AG04450 (cell line): ENCODE results near the gene TNFRSF12A. TPM values are rescaled to one million over a fixed set of nuclear protein-coding genes. Genes with fewer than 3 reads are reported as not detected.

Experiments used
- CTCF ChIA-PET: fragments of 300-600, 350-600 bp; formaldehyde crosslinking; extraction: SDS; loops from one replicate; lab custom pipeline; 2022; ENCODE audit warnings: antibody characterized with exemption, inconsistent platforms; lab: Charles Lee
- POLR2A ChIA-PET: fragments of 350-600 bp; formaldehyde crosslinking; extraction: SDS; loops from one replicate; lab custom pipeline; 2021; ENCODE audit warnings: antibody characterized with exemption, inconsistent platforms; lab: Yijun Ruan, JAX
- DNase-seq: peaks from one replicate; pipeline ENCODE4 v3.0.0-alpha.2; 2011; ENCODE audit warnings: low read depth, low spot score
- H3K27ac ChIP-seq: one replicate; pipeline ENCODE4 v1.5.1; 2012; ENCODE audit warnings: low read depth, low read length, control low read depth
- H3K27me3 ChIP-seq: one replicate; pipeline ENCODE4 v1.6.0; 2012; ENCODE audit warnings: low read length; ENCODE audit not compliant: control insufficient read depth, insufficient read depth
- H3K4me3 ChIP-seq: 2 replicates; pipeline ENCODE4 v1.5.1; 2011; ENCODE audit warnings: mild to moderate bottlenecking, low read depth, low read length, control low read depth
- H3K9me3 ChIP-seq: 2 replicates; pipeline ENCODE4 v1.5.1; 2012; ENCODE audit warnings: low read length; ENCODE audit not compliant: control insufficient read depth, insufficient read depth
- CTCF ChIP-seq: IDR thresholded peaks from 2 replicates; pipeline ENCODE4 v1.5.1; 2011; ENCODE audit warnings: low read depth, low read length, control low read depth, inconsistent platforms
- polyA plus RNA-seq: library from polyadenylated mRNA; depleted of rRNA; stranded (reverse); fragments of >200 nt; gene quantifications from 2 replicates; pipeline ENCODE4 v1.2.3, GENCODE V29; 2011

TNFRSF12A gene
- polyA plus RNA-seq, 1 experiment = 67.3 TPM

- H3K4me3 ChIP-seq = no peak overlapping the region
- H3K27ac ChIP-seq = no peak overlapping the region
- TF ChIP-seq CTCF = no peak
- no peaks in the 10 kb centered on the region; the same call in 1 of the 2 replicates for H3K9me3 ChIP-seq
- POLR2A ChIA-PET = no interaction called here
- CTCF ChIA-PET = interaction anchor here (1.2 to 1.3 kb wide), 2 partner anchors 9 to 104 kb away, joined by 3 to 4 read pairs; no protein-coding TSS in a partner anchor
- H3K27me3 ChIP-seq = peaks cover 22% of the 10 kb centered on the region
- DNase-seq = no peak
These were observed 5.8 kb downstream of the TNFRSF12A start for GRCh38 chr16:3026003-3026378.

- Histone ChIP-seq H3K27me3 (peaks cover 22% of the 10 kb centered on the region), H3K27ac (no peak overlapping the region), H3K9me3 (no peaks in the 10 kb centered on the region; the same call in 1 of the 2 replicates), H3K4me3 (no peak overlapping the region)
- POLR2A ChIA-PET = no interaction called here
- no peak for TF ChIP-seq CTCF
- CTCF ChIA-PET = interaction anchor here (0.7 to 1.6 kb wide), 4 partner anchors 8 to 147 kb away, joined by 3 to 6 read pairs (median 4); no protein-coding TSS in a partner anchor
- DNase-seq = no peak
These were observed 6.7 kb downstream of the TNFRSF12A start for GRCh38 chr16:3026609-3027488.

- H3K9me3 ChIP-seq = no peaks in the 10 kb centered on the region; the same call in 1 of the 2 replicates
- CTCF ChIA-PET = interaction anchor here (0.6 to 2.2 kb wide), 8 partner anchors 11 to 148 kb away, joined by 3 to 12 read pairs (median 4); no protein-coding TSS in a partner anchor
- TF ChIP-seq CTCF = no peak
- peaks cover 26% of the 10 kb centered on the region for H3K27me3 ChIP-seq
- no peak for DNase-seq
- no peak overlapping the region for H3K27ac ChIP-seq
- H3K4me3 ChIP-seq = no peak overlapping the region
- POLR2A ChIA-PET = no interaction called here
These were observed 7.3 kb downstream of the TNFRSF12A start for GRCh38 chr16:3027489-3027795.

- no peak for DNase-seq
- peak; percentile 62 for TF ChIP-seq CTCF
- H3K27ac ChIP-seq = no peak overlapping the region
- H3K4me3 ChIP-seq = no peak overlapping the region
- ChIA-PET CTCF (interaction anchor here (0.6 to 2.2 kb wide), 14 partner anchors 11 to 1506 kb away, joined by 3 to 12 read pairs (median 4); no protein-coding TSS in a partner anchor), POLR2A (interaction anchor here (0.5 to 1.9 kb wide), 3 partner anchors 8 to 1425 kb away, joined by 3 to 10 read pairs (median 5); partner anchors contain the start of gene TNFRSF12A)
- H3K9me3 ChIP-seq = no peaks in the 10 kb centered on the region; the same call in 1 of the 2 replicates
- H3K27me3 ChIP-seq = peaks cover 32% of the 10 kb centered on the region
These were observed 8.0 kb downstream of the TNFRSF12A start for GRCh38 chr16:3027983-3028715.
